Fibroblast of lung (primary cell): ENCODE data around the gene RAPGEF5.

ENCODE experiments used
- EZH2 ChIP-seq: IDR thresholded peaks from 2 replicates; pipeline ENCODE4 v1.5.1; 2012; ENCODE audit warnings: low read length, control low read depth, mild to moderate bottlenecking; ENCODE audit errors: missing control alignments
- TF ChIP-seq, protein P1 (sequence below), 2 donors: IDR thresholded peaks in 1 of 2; conservative IDR thresholded peaks in 1 of 2; 1 replicate in 1 of 2; 2 replicates in 1 of 2; pipeline ENCODE4 v1.5.1; 2011 to 2012; ENCODE audit warnings: low read length in 2 of 2, control low read depth in 1 of 2, inconsistent platforms in 1 of 2, low read depth in 1 of 2, mild to moderate bottlenecking in 1 of 2

DNA sequence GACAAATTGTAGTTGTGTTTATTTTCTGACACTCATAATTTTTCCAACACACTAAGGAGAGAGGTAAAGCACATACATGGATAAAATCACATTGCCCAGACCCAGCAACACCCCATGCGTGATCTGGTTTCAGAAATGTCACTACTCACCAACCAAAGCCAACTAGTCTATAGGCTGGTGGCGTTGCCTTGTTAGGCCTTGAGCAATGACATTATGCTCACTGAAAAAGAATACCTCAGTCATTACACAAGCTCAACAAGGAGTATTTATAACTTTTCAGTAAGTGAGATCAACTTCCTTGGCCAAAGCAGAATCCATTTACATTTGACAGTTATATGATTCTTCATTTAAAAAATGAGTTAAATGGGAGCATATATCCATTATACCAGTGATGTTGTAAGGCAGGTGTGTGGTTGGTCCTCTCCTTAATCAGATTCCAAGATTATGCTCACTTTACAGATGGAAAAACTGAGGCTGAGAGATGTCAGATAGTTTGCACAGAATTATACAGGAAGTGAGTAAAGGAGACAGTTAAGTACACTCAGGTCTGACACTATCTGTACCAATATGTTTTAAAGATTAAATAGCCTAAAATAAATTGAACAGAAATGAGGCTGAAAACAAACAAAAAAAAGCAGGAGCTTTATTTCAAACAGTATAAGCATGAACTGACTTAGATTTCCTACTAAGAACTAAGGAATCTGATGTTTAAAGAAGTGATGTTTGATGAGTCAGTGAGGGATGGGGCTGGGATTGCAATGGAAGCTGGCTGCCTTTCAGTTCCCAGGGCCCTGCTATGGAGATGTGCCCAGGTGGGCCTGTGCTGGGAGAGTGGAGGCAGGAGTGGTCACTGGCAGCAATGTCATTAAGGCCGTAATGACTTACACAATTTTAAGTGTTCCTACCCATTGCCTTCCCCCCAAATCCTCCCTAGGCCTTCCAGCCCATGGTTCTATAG is 118.3 kb downstream of the RAPGEF5 start:
- TF ChIP-seq, protein P1, sequence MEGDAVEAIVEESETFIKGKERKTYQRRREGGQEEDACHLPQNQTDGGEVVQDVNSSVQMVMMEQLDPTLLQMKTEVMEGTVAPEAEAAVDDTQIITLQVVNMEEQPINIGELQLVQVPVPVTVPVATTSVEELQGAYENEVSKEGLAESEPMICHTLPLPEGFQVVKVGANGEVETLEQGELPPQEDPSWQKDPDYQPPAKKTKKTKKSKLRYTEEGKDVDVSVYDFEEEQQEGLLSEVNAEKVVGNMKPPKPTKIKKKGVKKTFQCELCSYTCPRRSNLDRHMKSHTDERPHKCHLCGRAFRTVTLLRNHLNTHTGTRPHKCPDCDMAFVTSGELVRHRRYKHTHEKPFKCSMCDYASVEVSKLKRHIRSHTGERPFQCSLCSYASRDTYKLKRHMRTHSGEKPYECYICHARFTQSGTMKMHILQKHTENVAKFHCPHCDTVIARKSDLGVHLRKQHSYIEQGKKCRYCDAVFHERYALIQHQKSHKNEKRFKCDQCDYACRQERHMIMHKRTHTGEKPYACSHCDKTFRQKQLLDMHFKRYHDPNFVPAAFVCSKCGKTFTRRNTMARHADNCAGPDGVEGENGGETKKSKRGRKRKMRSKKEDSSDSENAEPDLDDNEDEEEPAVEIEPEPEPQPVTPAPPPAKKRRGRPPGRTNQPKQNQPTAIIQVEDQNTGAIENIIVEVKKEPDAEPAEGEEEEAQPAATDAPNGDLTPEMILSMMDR (conservative IDR thresholded peaks at IDR 0.05 in 1 of 2, IDR thresholded peaks at IDR 0.05 in 1 of 2; ENCODE audit: low read depth in 1 of 2, low read length in 2 of 2): no peak
- no peak for TF ChIP-seq EZH2
